Measurements from ENCODE around the gene CENPM. TPM values are rescaled to one million over a fixed set of nuclear protein-coding genes. Genes with fewer than 3 reads are reported as not detected.
A peak's percentile ranks its signal among the peaks of the same experiment; 100 is the strongest.

CENPM gene
- total RNA-seq, 1 donor from 2014 or later = 3.3 TPM

DNA sequence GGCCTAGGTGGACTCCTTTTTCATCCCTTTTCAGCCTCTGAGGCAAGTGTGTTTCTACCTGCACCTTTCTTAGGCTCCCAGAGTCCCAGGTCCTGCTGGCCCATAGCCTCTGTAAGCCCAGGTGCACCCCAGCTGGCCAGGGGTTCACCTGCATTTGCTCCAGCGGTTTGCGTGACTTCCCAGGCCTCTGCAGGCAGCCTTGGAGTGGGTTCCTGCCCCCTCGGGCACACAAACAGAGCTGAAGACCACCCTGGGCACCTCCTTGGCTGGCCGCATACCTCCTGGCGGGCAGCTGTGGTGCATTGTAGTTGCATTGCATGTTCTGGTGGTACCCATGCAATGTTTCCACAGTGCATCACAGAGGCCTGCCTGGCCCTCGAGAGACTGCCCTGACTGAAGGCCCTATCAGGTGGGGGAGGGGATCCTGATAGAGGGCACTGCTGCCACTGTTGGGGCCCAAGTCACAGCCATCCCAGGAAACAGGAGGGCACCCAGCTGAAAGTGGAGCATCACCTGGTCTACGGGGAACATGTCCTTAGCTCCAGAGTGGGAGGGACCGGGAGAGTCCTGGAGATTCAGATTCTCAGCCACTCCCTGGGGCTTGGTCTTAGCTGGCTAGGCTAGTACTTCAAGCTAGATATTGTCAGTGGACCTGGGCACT lies 46.2 kb downstream of the CENPM start:
- H3K27ac Mint-ChIP-seq (ENCODE audit: unreplicated experiment) = no peak overlapping the region
- no peaks in the 10 kb centered on the region for H3K27me3 Mint-ChIP-seq (ENCODE audit: low read depth)
- H3K4me1 Mint-ChIP-seq (ENCODE audit: low read depth) = no peaks in the 10 kb centered on the region
- DNase-seq (ENCODE audit: low spot score) = peak; percentile 55
- H3K36me3 Mint-ChIP-seq (ENCODE audit: low read depth) = peaks cover 24% of the 10 kb centered on the region
- TF ChIP-seq, protein P1, sequence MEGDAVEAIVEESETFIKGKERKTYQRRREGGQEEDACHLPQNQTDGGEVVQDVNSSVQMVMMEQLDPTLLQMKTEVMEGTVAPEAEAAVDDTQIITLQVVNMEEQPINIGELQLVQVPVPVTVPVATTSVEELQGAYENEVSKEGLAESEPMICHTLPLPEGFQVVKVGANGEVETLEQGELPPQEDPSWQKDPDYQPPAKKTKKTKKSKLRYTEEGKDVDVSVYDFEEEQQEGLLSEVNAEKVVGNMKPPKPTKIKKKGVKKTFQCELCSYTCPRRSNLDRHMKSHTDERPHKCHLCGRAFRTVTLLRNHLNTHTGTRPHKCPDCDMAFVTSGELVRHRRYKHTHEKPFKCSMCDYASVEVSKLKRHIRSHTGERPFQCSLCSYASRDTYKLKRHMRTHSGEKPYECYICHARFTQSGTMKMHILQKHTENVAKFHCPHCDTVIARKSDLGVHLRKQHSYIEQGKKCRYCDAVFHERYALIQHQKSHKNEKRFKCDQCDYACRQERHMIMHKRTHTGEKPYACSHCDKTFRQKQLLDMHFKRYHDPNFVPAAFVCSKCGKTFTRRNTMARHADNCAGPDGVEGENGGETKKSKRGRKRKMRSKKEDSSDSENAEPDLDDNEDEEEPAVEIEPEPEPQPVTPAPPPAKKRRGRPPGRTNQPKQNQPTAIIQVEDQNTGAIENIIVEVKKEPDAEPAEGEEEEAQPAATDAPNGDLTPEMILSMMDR (IDR thresholded peaks at IDR 0.05) = no peak
- no peaks in the 10 kb centered on the region for H3K9me3 Mint-ChIP-seq (ENCODE audit: low read depth)
- no peak overlapping the region for H3K4me3 Mint-ChIP-seq (ENCODE audit: unreplicated experiment)

DNA sequence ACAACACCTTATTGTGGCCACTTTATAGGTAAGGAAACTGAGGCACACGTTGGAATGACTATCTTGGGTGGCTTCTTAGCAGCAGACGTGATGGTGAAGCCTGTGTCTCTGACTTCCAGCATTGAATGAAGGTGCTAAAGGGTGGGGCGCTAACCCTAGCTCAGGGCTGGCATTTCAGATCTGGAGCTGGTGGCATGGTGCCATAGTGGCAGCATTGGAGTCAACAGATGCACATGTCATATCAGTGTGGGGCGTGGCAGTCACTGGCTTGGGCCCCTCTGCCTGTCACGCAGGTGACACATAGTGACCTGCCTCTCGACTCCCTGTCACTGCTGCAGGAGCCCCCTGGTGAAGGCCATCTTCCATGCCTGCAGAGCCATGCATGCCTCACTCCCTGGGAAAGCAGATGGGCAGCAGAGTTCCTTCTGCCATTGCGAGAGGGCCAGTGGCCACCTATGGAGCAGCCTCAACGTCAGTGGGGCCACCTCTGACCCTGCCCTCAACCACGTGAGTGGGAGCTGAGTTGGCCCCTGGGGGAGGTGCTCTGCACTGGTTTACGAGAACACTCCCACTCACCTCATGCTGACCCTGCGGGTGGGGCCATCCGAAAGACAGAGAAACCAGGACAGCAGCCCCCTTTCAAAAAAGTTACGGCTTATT lies 46.8 kb downstream of the CENPM start:
- DNase-seq (ENCODE audit: low spot score) = peak; percentile 64
- no peaks in the 10 kb centered on the region for H3K27me3 Mint-ChIP-seq (ENCODE audit: low read depth)
- no peaks in the 10 kb centered on the region for H3K4me1 Mint-ChIP-seq (ENCODE audit: low read depth)
- peaks cover 21% of the 10 kb centered on the region for H3K36me3 Mint-ChIP-seq (ENCODE audit: low read depth)
- H3K9me3 Mint-ChIP-seq (ENCODE audit: low read depth) = no peaks in the 10 kb centered on the region
- H3K4me3 Mint-ChIP-seq (ENCODE audit: unreplicated experiment) = no peak overlapping the region
- no peak overlapping the region for H3K27ac Mint-ChIP-seq (ENCODE audit: unreplicated experiment)
- TF ChIP-seq, protein P1 (IDR thresholded peaks at IDR 0.05) = no peak

DNA sequence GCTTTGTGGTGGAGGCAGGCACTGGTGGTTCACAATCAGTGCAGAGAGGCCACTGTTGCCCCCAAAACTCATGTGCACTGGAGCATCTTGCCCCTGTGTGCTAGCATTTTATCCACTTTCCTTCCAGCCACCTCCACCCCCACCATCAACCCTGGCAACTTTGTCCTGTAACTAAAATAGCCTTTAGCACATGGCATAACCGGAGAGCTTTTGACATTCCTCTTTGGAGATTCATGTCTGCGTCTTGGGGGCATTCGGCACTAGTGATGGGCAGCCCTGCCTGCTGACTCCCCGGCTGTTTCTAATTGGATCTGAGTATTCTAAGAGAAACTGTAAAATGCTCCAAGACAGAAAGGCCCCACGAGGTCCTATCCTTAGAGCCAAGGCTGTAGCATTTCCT lies 47.8 kb downstream of the CENPM start:
- TF ChIP-seq, protein P1 (IDR thresholded peaks at IDR 0.05) = no peak
- Mint-ChIP-seq H3K4me1 (ENCODE audit: low read depth) (no peaks in the 10 kb centered on the region), H3K36me3 (ENCODE audit: low read depth) (peaks cover 25% of the 10 kb centered on the region), H3K9me3 (ENCODE audit: low read depth) (no peaks in the 10 kb centered on the region), H3K4me3 (ENCODE audit: unreplicated experiment) (no peak overlapping the region), H3K27me3 (ENCODE audit: low read depth) (no peaks in the 10 kb centered on the region), H3K27ac (ENCODE audit: unreplicated experiment) (no peak overlapping the region)
- DNase-seq (ENCODE audit: low spot score) = no peak

DNA sequence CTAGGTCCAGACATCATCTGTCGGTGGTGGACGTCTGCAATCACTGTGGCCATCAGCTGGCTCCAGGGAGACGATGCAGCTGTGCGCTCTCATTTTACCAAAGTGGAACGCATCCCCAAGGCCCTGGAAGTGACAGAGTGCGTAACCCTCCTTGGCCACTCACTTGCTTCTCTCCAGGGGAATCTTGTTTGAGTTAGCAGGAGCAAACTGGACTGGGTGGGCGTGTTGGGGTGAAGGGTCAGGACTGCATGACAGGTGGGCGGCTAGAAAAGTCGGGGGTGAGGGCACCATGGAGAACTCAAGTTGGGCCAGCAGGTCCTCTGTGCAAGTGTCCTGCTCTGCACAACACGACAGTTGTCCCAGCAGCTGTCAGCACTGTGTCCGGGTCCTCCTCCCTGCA lies 48.3 kb downstream of the CENPM start:
- TF ChIP-seq, protein P1 (IDR thresholded peaks at IDR 0.05) = no peak
- peaks cover 24% of the 10 kb centered on the region for H3K36me3 Mint-ChIP-seq (ENCODE audit: low read depth)
- no peaks in the 10 kb centered on the region for H3K4me1 Mint-ChIP-seq (ENCODE audit: low read depth)
- no peak overlapping the region for H3K4me3 Mint-ChIP-seq (ENCODE audit: unreplicated experiment)
- H3K27ac Mint-ChIP-seq (ENCODE audit: unreplicated experiment) = no peak overlapping the region
- DNase-seq (ENCODE audit: low spot score) = no peak
- H3K27me3 Mint-ChIP-seq (ENCODE audit: low read depth) = no peaks in the 10 kb centered on the region
- H3K9me3 Mint-ChIP-seq (ENCODE audit: low read depth) = no peaks in the 10 kb centered on the region

DNA sequence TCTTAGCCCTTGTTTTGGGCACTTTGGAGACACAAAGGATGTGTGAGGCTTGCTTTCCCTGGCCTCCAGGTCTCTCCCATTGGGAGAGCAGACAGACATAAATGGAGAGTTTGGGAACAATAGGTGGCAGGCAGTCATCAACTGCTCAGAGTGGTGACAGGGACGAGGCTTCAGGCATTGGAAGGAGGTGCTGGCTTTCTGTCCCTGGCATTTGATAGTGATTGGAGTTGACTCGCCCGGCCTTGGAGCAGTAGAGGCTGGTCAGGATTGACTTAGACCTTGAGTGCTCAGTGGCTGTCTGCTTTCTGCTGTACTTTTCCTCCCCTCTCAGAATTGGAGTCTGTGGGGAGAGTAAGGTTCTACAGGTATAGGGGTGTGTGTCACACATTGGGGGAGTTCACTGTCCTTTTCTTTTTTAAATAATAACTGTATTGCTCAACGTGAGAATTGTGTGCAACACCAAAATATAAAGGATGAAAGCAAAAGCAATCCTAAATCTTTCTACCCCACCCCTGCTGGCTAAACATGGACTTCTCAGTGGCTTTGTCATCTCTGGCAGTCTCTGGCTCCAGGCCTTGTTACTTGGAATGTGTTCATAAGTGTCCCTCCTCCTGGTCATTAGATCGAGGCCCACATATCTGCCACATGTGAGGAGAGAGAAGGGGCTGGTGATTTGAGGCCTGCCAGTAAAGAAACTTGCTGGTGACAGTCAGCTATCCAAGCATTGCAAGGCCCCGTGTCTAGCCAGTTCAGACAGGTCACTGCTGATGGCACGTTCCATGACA lies 53.2 kb downstream of the CENPM start:
- H3K4me3 Mint-ChIP-seq (ENCODE audit: unreplicated experiment) = no peak overlapping the region
- no peaks in the 10 kb centered on the region for H3K4me1 Mint-ChIP-seq (ENCODE audit: low read depth)
- no peak for DNase-seq (ENCODE audit: low spot score)
- TF ChIP-seq, protein P1 (IDR thresholded peaks at IDR 0.05) = no peak
- H3K36me3 Mint-ChIP-seq (ENCODE audit: low read depth) = peaks cover 33% of the 10 kb centered on the region
- no peaks in the 10 kb centered on the region for H3K9me3 Mint-ChIP-seq (ENCODE audit: low read depth)
- no peaks in the 10 kb centered on the region for H3K27me3 Mint-ChIP-seq (ENCODE audit: low read depth)
- no peak overlapping the region for H3K27ac Mint-ChIP-seq (ENCODE audit: unreplicated experiment)
